K562 (cell line): ENCODE data around the gene LMBR1L. TPM values are rescaled to one million over a fixed set of nuclear protein-coding genes. Genes with fewer than 3 reads are reported as not detected.

ENCODE experiments used
- BDP1 ChIP-seq: IDR thresholded peaks from 3 replicates; pipeline ENCODE4 v1.6.1; 2011; ENCODE audit not compliant: insufficient read length, insufficient read depth
- BRD9 ChIP-seq: fragments of 450-650 bp; IDR thresholded peaks from 2 replicates; pipeline ENCODE4 v1.6.1; 2018; ENCODE audit warnings: low read depth; ENCODE audit not compliant: partially characterized antibody
- CHD2 ChIP-seq: IDR thresholded peaks from 2 replicates; pipeline ENCODE4 v1.6.1; 2011; ENCODE audit warnings: low read depth, low read length
- DPF2 ChIP-seq: fragments of 450-650 bp; IDR thresholded peaks from 2 replicates; pipeline ENCODE4 v1.6.1; 2016
- FOXA3 ChIP-seq, 2 experiments: fragments of 450-650 bp in 1 of 2; sonication (generic) in 1 of 2; formaldehyde crosslinking; IDR thresholded peaks in 1 of 2; conservative IDR thresholded peaks in 1 of 2; 2 replicates each; pipeline versions ENCODE4 v1.4.0 to v1.8.0; 2020 to 2022; ENCODE audit warnings: mild to moderate bottlenecking in 2 of 2, missing genetic modification reagents in 1 of 2
- GTF2E2 ChIP-seq: fragments of 200-800 bp; sonication (Bioruptor generic); IDR thresholded peaks from 2 replicates; pipeline ENCODE4 v1.6.1; 2016; ENCODE audit warnings: missing genetic modification characterization, missing compliant biosample characterization
- HIVEP1 ChIP-seq: fragments of 250-450 bp; sonication (Bioruptor Pico); IDR thresholded peaks from 2 replicates; pipeline ENCODE4 v1.4.0; 2020; ENCODE audit warnings: mild to moderate bottlenecking
- HNRNPK ChIP-seq: fragments of 200-400 bp; formaldehyde crosslinking; IDR thresholded peaks from one replicate; pipeline ENCODE4 v1.6.1; 2018; ENCODE audit warnings: mild to moderate bottlenecking, low read depth, low read length; ENCODE audit not compliant: poor library complexity, severe bottlenecking
- HNRNPL ChIP-seq: fragments of 200-400 bp; formaldehyde crosslinking; IDR thresholded peaks from 2 replicates; pipeline ENCODE4 v1.6.1; 2017; ENCODE audit warnings: low read depth, mild to moderate bottlenecking, low read length
- MED1 ChIP-seq: sonication (generic); formaldehyde crosslinking; IDR thresholded peaks from 2 replicates; pipeline ENCODE4 v1.8.1; 2023; ENCODE audit warnings: missing genetic modification reagents, borderline replicate concordance
- SMARCB1 ChIP-seq: IDR thresholded peaks from 2 replicates; pipeline ENCODE4 v1.6.1; 2011; ENCODE audit warnings: improper control_type of control experiment, low read depth; ENCODE audit not compliant: insufficient read length
- ZFX ChIP-seq: sonication (generic); formaldehyde crosslinking; IDR thresholded peaks from 2 replicates; pipeline ENCODE4 v1.8.0; 2022; ENCODE audit warnings: mild to moderate bottlenecking, missing genetic modification reagents, moderate library complexity
- ZMIZ1 ChIP-seq, 2 experiments: fragments of 150-350 bp in 1 of 2; IDR thresholded peaks; 2 replicates each; pipeline ENCODE4 v1.6.1; 2012 to 2016; ENCODE audit warnings: low read depth in 2 of 2, low read length in 2 of 2, mild to moderate bottlenecking in 1 of 2, moderate library complexity in 1 of 2
- ZNF354B ChIP-seq: fragments of 250-450 bp; sonication (Bioruptor Pico); IDR thresholded peaks from 2 replicates; pipeline ENCODE4 v1.4.0; 2020
- polyA plus RNA-seq, 8 experiments: library from polyadenylated mRNA; depleted of rRNA in 4 of 8; stranded (reverse) in 5 of 8; unstranded in 3 of 8; fragments of >200 nt; fragmentation: Nextera tagmentation in 2 of 8; fragmentation: Illumina TruSeq in 1 of 8; extraction: Ambion mirVana in 2 of 8; extraction: Trizol in 1 of 8; gene quantifications; 2 replicates each; pipeline versions ENCODE4 v1.2.1 to v1.2.3, GENCODE V29; 2011 to 2014; ENCODE audit warnings: inconsistent platforms in 1 of 8, missing spikeins in 1 of 8
- total RNA-seq, 7 experiments: library from RNA; depleted of rRNA in 6 of 7; stranded (reverse); fragments of >200 nt in 6 of 7; fragmentation: Illumina TruSeq in 2 of 7; extraction: Trizol in 2 of 7; gene quantifications; 2 replicates each; pipeline versions ENCODE4 v1.2.1 to v1.2.3, GENCODE V29; 2011 to 2021; ENCODE audit warnings: low replicate concordance in 1 of 7
- TF ChIP-seq, protein P1 (sequence below), 2 experiments: IDR thresholded peaks; 2 replicates each; pipeline ENCODE4 v1.6.1; 2011; ENCODE audit warnings: borderline replicate concordance in 1 of 2, control low read depth in 1 of 2, low read depth in 1 of 2, low read length in 1 of 2, mild to moderate bottlenecking in 1 of 2, mixed read lengths in 1 of 2, moderate library complexity in 1 of 2; ENCODE audit not compliant: insufficient read depth in 1 of 2, insufficient read length in 1 of 2, poor library complexity in 1 of 2, severe bottlenecking in 1 of 2; ENCODE audit errors: extremely low read depth in 1 of 2
- TF ChIP-seq, protein P2 (sequence below): fragments of 450-650 bp; IDR thresholded peaks from 2 replicates; pipeline ENCODE4 v1.6.1; 2016; ENCODE audit warnings: missing biosample characterization, missing genetic modification characterization
- TF ChIP-seq, protein P3 (sequence below): fragments of 250-450 bp; sonication (Bioruptor Pico); IDR thresholded peaks from 2 replicates; pipeline ENCODE4 v1.5.0; 2021

The LMBR1L gene
- total and polyA plus RNA-seq, 9 of the 15 experiments (the other 6 are each of a cell fraction or from before 2014, with no cell fraction given), result 2.5 to 57.0 (median 31.1) TPM

DNA sequence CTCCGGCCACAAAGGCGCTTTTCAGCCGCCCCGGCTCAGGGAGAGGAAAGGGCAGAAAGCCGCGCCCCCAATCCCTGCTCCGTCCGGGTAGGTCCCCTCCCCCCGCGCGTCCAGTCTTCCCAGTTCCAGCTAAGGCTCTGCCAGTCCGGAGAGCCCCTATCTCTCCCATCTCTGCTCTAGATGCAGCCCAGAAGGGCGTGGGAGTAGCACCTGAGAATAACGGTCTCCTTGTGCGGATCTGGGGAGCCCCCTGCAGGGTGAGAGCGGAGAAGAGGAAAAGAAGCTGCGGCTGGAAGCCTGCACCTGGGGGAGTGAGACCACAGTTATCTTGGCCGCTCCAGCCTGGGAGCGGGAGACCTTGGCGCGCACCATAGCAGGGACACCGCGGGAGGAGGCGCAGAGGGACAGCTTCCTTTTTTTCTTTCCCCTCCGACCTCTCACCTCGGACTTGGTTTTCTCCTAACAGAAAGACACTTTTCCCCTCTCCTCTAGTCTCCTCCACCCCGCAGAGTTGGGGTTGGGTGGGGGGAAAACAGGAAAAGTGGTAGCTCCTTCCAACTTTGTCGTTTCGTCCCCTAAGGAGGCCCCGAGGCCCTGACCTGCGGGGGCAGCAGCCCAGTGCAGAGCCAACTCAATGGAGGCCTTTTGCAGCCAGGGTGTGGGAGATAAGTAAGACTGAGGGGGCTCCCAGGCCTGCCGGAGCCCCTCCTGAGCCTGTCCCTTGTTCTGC is 18.4 kb downstream of the LMBR1L start (continued):
- TF ChIP-seq ZMIZ1 (IDR thresholded peaks at IDR 0.05; ENCODE audit: low read depth in 2 of 2, low read length in 2 of 2), result peak in 1 of 2 experiments; percentile 85; a peak in 2 of 4 replicates
- TF ChIP-seq GTF2E2, result no peak
- TF ChIP-seq, protein P1, sequence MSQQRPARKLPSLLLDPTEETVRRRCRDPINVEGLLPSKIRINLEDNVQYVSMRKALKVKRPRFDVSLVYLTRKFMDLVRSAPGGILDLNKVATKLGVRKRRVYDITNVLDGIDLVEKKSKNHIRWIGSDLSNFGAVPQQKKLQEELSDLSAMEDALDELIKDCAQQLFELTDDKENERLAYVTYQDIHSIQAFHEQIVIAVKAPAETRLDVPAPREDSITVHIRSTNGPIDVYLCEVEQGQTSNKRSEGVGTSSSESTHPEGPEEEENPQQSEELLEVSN (IDR thresholded peaks at IDR 0.05; ENCODE audit: borderline replicate concordance in 1 of 2, extremely low read depth in 1 of 2, insufficient read depth in 1 of 2, insufficient read length in 1 of 2, low read depth in 1 of 2, low read length in 1 of 2, poor library complexity in 1 of 2, severe bottlenecking in 1 of 2), result peak; percentile 68 to 85
- no peak for TF ChIP-seq HNRNPL
- no peak for TF ChIP-seq HNRNPK
- TF ChIP-seq, protein P2, sequence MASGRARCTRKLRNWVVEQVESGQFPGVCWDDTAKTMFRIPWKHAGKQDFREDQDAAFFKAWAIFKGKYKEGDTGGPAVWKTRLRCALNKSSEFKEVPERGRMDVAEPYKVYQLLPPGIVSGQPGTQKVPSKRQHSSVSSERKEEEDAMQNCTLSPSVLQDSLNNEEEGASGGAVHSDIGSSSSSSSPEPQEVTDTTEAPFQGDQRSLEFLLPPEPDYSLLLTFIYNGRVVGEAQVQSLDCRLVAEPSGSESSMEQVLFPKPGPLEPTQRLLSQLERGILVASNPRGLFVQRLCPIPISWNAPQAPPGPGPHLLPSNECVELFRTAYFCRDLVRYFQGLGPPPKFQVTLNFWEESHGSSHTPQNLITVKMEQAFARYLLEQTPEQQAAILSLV, result no peak
- TF ChIP-seq, protein P3, sequence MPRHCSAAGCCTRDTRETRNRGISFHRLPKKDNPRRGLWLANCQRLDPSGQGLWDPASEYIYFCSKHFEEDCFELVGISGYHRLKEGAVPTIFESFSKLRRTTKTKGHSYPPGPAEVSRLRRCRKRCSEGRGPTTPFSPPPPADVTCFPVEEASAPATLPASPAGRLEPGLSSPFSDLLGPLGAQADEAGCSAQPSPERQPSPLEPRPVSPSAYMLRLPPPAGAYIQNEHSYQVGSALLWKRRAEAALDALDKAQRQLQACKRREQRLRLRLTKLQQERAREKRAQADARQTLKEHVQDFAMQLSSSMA (CRISPR knock-in tag), result no peak
- TF ChIP-seq HIVEP1 (CRISPR knock-in tag), result 0 out of 2 replicates have a peak, but pooled peaks have one; percentile 42
- peak; percentile 55; the same call in 1 of the 2 replicates for TF ChIP-seq ZFX (CRISPR knock-in tag)
- peak; percentile 94 for TF ChIP-seq DPF2
- peak; percentile 24 for TF ChIP-seq SMARCB1
- TF ChIP-seq MED1 (CRISPR knock-in tag), result no peak
- TF ChIP-seq BRD9, result peak; percentile 94
- peak in 1 of 2 experiments; percentile 55; a peak in 1 of 4 replicates for TF ChIP-seq FOXA3 (CRISPR knock-in tag; conservative IDR thresholded peaks at IDR 0.05 in 1 of 2, IDR thresholded peaks at IDR 0.05 in 1 of 2)
- no peak for TF ChIP-seq ZNF354B (CRISPR knock-in tag)
- TF ChIP-seq CHD2, result peak; percentile 55; the same call in 1 of the 2 replicates
- no peak for TF ChIP-seq BDP1
